HG03066 (cell line): ENCODE results near the gene ST3GAL5.
"Not testable (repeated sequence)": the region's sequence is repeated elsewhere in the genome, so short reads cannot be mapped to it uniquely, and the experiment has no call there.

ENCODE experiments used
- ATAC-seq: cut with Tn5 transposase; IDR thresholded peaks from one replicate; pipeline ENCODE4 v1.9.1; 2021; ENCODE audit warnings: low read depth; ENCODE audit not compliant: unreplicated experiment

The ST3GAL5 gene

DNA sequence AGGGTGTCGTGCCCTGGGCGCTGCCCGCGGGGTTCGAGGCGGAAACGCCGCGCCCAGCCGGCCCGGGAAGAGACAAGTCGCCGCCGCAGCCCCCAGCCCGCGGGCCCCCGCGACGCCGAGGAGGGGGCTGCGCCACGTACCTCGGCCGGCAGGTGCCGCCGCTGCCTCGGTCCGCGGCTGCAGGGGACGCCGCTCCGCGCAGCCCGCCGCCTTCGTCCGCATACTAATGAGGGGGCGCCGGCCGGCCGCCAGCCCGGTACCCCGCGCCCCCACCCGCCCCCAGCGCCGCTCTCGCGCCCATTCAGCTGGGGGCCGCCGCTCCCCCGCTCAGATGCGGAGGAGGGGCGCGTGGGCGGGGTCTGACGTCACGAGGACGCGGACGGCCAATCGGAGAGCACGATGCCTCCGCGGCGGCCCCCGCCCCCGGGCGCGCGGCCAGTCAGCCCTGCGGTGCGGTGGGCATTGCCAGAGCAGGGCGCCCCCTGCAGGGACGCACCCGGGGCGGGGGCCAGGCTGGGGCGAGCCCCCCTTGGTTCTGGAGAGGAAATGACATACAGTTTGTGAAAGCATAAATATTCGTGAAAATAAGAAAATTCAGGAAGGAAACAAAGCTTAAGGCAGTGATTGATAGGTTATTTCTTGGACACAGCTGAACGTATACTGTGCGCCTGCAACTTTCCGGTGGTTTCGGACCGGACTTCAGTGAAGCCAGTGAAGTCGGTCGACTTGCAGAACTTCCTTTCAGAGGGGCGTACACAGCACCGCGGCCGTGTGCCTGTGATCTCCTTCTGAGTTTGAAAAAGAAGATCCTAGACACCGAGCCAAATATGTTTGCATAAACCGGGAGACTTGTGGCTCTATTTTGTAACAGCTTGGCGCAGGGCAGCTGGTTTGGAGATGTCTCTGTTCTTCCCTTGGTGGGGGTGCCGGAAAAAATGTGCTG, at the start of gene ST3GAL5:
ST3GAL5 (minus strand) TSS at position 307 of the 943 bp plus-strand sequence; CDS start at position 222, 85 bp downstream.
- peak; percentile 84 for ATAC-seq

DNA sequence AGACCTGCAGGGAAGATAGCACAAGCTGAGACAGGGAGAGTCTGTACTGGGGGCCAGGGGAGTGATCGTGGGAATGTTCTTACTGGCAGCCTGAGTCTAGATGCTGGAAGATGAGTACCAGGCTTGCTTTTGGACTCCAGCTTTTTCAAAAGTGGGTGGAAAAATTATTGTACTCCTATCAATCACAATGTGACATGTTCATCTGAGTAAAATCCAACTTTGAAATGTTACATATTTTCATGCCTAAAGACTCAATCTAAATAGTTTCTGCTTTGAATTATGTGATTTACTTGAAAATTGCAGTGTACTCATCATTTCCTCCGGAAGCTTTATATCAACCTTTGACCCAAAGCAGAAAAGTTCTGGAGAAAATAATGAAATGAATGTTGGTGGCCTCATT, 49.7 kb upstream of the ST3GAL5 start:
- no peak for ATAC-seq

DNA sequence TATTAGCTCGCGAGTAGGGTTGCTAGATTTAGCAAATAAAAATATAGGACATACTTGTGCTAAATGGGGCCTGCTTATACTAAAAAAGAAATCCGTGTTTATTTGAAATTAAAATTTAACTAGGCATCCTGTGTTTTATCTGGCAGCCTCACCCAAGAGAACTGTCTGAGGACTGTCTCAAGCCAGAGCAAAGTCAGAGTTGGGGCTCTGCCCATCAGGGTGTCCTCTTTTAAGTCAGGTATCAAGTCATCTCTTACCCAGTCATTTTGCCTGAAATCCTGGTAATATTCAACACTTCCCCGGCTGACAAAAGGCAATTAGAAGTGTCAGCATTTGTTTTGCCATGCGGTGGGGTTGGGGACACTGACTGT, 48.3 kb upstream of the ST3GAL5 start:
- ATAC-seq = no peak

DNA sequence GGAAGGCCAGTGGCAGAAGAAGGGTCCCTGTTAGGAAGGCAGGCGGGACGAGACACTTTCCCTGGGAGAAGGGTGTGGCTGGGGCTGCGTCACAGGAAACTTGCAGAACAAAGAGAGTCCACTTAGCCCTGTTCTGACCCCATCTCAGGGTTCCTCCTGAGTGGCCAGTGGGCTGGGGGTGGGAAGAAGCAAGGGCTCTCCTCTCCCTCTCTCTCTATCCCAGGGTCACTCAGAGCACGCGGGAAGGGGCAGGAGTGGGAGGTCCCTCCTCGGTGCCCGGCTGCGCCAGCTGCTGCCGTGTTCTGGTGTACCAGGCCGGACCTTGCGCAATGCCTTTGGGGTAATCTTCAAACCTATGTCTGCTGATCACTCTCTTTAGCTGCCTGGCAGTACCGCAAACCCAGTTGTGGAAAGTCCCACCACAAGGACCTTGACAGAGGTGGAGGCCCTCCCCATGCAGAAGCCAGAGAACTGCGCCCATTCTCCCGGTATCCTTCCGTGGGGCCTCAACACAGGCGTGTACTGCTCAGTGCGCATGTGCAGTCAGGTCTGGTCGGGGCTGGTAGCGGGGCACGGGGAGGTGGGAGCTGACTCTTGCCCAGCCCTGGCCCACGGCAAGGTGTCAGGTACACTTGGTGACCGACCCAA, 47.8 kb upstream of the ST3GAL5 start:
- no peak for ATAC-seq

DNA sequence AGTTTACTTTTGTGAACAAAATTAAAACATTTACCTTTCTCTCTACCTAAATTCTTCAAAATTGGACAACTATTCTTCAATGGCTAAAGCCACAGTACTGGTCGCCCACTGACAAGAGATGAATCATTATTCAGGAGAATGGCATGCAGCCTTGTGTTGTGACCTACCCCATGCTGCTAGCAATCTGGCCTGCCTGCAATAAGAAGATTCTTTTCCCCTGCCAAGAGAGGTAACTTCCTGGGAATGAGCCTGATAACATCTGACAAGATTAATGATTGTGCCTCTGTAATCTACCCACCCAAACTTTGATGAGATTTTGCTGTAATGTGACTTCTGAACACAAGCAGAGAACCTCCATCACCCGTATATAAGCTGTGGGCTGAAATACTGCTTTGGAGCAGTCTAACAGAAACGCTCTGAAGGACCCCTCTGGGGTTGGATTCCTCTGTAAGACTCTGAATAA, 47.0 kb upstream of the ST3GAL5 start:
- no peak for ATAC-seq

DNA sequence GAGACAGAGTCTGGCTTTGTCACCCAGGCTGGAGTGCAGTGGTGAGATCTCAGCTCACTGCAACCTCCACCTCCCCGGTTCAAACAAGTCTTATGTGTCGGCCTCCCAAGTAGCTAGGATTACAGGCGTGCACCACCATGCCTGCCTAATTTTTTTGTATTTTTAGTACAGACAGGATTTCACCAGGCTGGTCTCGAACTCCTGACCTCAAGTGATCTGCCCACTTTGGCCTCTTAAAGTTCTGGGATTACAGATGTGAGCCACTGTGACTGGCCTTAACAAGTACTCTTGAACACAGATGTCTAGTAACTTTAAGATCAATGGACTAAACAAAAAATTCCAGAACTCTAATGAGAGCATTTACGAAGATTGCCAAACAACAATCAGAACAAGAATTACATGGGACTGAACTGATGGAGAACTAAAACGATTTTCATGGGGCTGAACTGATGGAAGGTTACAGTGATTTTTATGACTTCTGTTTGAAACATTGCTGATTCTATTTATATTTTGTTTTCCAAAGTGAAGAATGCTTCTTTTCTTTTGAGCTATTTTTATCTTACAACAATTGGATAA, 46.5 kb upstream of the ST3GAL5 start:
- ATAC-seq = no peak

DNA sequence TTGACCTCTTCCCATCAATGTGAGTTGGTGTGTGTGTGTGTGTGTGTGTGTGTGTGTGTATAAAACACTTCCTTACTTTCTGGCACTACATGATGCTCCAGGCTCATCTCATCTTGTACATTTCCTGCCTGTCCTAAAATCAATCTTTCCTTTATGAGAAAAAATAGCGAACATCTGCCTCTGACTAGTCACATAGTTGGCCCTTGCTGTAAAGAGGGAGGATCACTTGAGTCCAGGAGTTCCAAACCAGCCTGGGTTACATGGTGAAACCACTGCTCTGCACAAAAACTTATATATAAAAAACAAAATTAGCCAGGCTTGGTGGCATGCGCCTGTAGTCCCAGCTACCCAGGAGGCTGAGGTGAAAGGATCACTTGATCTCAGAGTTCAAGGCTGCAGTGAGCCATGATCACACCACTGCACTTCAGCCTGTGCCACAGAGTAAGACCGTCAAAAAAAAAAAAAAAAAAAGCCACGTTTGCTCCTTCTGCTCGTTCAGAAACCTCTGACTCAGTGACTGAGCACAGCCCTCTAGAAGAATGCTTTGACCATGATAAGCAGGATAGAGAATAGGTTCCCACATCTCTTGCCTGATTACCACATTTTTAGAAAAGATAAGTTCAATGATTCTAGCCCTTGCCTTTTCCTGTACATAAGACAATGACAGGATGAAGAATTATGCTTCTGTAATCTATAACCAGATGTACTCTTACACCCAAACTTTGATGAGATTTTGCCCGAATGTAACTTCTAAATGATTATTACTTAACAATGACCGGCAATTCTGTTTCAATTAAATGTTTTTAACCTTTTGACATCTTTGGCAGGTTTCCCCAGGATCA, 45.2 kb upstream of the ST3GAL5 start:
- ATAC-seq = no peak

DNA sequence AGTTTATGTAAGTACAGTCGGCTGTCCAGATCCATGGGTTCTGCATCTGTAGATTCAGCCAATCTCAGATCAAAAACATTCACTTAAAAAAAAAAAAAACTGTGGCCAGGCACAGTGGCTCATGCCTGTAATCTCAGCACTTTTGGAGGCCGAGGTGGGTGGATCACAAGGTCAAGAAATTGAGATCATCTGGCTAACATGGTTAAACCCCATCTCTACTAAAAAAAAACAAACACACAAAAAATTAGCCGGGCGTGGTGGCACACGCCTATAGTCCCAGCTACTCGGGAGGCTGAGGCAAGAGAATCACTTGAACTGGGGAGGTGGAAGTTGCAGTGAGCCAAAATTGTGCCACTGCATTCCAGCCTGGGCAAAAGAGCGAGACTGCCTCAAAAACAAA, 42.4 kb upstream of the ST3GAL5 start:
- not testable (repeated sequence) for ATAC-seq

DNA sequence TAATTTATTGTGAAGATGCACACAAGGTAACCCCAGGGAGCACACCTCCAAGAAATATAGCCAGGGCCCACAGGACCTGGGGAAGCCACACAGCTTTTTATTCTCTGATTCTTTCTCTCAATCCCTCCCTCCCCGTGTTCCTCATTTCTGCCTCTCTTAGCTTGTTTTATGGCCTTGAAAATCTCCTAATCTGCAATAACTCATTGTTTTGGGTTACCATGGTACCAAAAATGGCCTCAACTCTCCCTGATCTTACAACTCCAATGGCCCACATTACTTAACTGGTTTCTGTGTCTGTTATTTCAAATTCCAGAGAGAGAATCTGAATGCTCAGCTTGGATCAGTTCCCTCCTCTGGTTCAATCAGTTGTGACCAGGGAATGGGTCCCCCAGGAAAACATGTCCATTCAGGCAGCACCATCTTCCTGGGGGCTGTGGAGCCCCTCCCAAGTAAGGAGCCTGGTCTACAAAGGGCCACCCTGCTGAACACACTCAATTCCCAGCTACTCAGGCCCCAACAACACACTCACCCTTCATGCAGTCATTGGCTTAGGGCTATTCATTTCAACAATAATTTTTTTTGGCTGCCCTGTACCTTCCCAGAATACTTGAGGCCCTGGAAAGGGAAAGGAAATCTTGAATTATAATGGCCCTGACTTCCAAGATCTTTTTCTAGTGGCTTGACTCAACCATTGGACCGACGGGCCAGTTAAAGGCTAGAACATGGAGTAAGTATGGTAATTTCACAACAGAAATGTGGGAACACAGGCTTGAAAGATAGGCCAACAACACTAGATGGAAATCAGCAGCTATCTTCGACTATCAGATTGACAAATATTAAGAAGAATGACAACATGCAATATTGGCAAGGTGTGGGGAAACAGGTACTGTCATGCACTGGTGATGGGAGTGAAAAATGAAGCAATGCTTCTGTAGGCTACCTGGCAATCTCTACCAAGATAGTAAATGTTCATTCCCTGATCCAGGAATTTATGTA, 41.6 kb upstream of the ST3GAL5 start:
- ATAC-seq = no peak

DNA sequence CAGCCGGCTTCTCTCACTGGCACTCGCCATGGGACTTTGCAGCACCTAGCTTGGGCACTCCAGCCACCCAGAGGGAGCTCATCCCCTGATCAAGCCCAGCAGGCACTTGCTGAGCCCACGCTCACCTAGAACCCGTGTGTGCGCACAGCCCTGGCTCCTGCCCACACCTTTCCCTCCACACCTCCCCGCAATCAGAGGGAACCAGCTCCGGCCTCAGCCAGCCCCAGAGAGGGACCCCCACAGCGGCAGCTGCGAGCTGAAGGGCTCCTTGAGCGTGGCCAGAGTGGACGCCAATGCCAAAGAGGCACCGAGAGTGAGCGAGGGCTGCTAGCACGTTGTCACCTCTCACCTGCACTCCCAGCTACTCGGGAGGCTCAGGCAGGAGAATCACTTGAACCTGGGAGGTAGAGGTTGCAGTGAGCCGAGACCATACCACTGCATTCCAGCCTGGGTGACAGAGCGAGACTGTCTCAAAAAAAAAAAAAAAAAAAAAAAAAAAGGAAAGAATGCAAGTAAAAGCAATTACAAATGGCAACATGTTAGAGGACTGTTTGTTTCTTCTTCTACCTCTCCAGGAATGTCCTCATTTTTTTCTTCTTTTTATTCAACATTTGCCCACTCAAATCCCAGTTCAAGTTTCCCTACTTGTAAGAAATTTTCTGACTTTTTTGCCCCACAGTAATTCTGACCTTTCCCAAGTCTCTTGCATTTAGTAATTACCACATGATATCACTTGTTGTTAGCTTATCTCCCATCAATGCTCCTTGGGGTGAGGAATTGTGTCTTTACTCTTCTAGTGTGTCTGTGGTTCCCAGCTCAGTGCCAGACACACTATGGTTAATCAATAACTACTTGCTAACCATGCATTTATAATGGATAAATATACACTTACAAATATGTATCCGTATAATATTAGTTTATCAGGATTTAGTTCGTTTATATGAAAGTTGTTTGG, 40.6 kb upstream of the ST3GAL5 start:
- ATAC-seq = no peak

DNA sequence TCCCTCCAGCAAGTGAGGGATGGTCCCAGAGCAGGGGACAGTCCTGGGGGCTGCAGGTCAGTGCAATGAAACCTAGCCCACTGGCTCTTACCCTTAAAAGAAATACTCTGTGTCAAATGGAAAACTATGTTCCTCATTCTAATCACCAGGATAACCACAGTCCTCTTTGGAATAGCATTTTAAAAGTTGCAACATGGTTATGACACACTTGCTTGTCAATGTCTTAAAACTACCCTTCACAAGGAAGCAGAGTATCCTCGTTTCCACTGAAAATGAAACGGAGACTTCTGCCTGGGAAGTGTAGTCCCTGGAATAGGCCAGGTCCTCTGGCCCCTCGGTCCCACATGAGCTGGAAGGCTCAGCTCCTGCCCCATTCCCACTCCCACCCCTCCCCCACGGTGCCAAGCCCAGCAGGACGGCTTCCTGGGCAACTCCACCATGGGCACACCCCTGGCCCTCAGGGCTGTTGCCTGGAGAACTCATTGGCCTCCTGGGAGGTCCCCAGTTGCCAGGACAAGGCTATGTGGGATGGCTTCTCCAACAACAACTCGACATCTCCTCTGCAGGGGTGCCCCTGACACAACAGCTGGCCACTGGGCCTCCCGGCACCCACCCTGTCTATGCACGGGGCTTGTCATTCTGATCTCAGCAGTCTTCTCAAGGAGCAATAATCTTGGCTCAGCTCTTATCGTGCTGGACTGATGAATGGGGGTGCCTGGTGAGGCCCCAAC, 38.3 kb upstream of the ST3GAL5 start:
- ATAC-seq = no peak

DNA sequence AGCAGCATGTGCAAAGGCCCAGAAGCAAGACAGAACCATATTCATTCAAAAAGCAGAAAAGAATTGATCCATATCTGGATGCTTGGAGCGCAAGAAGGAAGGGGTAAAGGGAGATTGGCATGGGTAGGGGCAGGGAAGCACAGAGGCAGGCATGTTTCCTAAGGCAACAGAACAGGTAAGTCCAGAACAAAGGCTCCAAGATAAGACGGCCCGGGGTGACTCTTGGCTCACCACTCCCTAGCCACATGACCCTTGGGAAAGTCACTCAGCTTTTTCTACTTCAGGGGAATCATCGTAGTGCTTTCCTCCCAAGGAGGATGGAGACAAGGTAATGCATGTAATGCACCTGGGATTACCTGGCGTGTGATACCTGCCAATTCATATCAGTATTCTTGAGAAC, 37.7 kb upstream of the ST3GAL5 start:
- no peak for ATAC-seq

DNA sequence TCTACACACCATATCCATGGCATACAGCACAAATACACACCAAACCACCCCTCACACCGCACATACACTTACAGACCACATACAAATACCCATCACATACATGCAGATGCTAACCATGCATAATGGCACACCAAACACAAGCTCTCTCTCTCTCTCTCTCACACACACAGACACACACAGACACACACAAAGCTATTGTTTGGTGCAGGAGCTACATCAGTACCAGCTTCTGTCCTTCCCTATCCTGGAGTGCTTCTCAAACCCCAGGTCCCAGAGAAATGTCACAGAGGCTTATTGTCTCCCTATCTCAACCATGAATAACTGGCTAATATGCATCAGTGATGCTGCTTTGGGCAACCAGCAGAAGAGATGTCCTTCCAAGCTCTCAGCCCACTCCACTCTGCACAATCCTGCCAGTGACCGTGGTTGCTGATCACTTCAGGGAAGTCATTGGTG, 36.5 kb upstream of the ST3GAL5 start:
- no peak for ATAC-seq

DNA sequence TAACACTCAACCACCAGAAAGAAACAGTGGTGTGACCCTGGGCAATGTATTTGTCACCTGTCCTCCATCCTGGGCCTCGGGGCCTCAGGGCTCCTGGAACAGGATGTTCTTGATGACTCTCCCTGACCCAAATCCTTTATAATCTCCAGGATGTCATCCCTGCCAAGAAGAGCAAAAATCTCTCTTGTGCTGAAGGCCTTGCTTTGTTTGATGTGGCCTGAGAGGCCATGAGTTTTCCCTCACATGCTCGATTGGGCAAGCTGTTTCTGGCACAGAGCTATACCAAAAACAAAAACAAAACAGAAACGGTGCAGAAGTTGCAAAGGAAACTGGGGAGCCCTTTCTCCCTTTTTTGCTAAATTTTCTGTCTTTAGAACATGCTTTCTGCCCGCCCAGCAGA, 35.7 kb upstream of the ST3GAL5 start:
- ATAC-seq = no peak

DNA sequence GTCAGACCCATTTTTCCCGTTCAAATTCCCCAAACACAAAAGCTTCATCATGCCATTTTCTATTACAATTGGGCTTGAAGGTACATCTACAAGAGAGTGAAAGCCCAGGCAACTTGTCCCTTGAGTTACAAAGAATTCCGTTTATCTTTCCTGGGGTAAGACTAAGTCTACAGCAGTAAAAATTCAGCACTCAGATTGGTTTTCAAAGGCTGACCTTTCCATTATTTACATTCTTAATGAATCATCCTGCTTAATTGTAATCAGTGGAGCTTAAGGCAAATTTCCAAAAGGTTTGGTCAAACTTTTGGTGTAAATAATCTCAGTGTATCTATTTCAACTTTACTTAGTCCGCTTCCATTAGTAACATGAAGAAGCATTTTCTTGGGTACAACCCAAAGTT, 33.4 kb upstream of the ST3GAL5 start:
- ATAC-seq = no peak

DNA sequence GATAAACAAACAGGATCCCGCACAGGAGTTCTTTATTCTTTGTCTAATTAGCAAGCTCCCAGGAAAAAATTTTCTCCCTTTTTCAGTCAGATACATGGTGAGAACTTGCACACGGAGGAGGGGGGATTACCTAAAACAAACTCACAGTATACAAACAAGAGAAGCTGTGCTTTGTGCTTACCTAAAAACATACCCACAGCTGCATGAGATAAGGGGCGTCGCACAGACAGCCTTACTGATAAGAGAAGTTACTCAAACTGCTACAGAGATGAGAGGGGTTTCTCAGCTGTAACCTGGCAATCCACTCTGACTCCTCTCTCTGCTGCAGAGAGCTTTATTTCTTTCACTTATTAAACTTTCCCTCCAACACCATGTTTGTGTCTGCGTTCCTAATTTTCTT, 32.9 kb upstream of the ST3GAL5 start:
- no peak for ATAC-seq

DNA sequence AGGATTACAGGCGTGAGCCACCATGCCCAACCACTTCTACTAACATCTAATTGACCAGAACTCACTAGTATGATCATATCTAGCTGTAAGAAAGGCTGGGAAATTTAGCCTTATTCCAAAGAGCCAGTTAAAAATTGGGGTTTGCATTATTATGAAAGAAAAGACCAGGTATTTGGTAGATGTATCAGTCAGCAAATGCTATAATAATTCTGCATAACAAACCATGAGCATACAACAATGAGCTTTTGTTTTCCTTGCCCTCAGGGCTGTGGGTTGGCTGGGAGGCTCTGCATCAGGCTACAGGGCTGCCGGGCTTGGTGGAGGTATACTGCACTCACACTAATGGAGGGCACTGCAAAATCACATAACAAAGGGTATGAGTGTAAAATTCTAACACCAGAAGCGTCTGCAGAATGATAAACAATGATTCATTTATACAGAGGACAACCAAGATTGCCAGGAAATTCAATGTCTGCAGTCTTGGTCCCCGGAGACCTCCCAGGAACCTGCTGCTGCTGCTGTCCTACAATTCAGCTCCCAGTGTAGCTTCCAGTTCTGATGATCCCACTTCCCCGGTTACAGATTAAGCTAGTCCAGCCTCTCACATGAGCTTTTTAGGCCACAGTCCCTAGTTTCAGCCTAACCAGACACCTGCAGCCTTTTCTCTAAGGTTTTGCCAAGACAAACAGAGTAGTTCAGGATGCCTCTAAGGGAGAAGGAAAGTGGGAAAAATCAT, 32.2 kb upstream of the ST3GAL5 start:
- no peak for ATAC-seq
